ENCODE measurements around the gene TIAM1. TPM values are rescaled to one million over a fixed set of nuclear protein-coding genes. Genes with fewer than 3 reads are reported as not detected.

TIAM1 gene
- polyA plus RNA-seq, 4 donors, result 12.4 to 18.6 (median 16.4) TPM

DNA sequence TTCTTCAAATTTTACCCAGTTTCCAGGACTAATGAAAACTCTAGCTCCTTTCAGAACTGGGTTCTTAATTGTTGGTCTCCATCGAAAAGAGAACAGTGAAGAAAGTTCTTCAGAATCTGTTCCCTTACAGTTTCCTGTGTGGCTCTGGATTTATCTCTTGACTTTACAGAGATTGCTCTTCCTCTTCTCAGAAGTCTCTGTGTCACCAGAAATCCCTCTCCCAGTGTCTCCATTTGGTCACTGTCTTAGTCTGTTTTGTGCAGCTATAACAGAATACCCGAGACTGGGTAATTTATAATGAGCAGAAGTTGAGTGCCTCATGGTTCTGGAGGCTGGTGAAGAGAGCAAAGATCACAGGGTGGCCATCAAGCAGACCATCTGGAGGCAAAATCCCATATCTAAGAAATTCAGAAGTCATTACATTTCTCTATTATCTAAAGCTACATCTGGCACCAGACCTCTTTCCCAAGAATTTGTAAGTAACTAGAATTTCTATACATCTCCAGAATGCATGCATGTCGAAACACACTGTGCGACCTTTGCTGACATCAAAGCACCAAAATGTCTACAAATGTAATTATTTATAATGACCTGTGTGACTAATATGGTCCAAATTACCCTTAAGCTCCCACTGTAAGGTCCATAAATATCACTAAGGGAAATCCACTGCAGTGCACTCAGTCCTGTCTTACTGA is 240.3 kb downstream of the TIAM1 start:
- DNase-seq (ENCODE audit: low read depth in 4 of 4, low spot score in 3 of 4), result no peak

DNA sequence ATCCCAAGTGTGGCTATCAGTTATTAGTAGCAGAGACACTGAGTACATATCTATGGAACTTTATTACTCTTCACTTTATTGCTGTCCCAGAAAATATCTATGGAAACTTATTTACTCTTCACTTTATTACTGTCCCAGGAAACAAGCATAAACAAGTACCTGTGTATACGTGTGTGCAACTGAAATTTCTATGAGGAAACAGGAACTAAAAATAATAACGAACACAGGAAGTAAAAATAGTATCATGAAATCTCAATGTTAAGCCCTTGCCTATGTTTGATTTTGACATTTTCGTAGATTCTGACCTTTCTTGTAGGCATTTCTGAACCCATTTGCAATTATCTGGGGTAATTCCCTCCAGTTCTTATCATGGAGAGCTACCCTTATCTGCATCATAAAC is 240.9 kb downstream of the TIAM1 start:
- no peak for DNase-seq (ENCODE audit: low read depth in 4 of 4, low spot score in 3 of 4)

DNA sequence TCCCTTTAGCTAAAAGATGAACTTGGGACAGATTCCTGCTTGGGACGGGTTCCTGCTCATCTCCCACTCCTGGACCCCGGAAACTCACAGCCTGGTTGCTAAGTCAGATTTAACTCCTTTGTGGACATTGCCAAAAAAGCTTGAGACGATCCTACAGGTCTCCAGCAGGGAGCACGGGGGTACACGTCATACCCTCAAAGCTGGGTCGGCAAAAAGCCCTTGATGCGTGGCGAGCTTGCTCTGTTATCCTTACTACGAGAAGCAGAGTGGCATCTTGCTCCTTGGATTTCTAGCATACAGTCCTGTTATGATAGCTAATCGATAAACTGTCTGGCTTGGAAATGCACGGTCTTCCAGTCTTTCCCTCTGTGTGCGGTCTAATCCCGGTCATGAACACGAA is 244.9 kb downstream of the TIAM1 start:
- DNase-seq (ENCODE audit: low read depth in 4 of 4, low spot score in 3 of 4), result no peak

DNA sequence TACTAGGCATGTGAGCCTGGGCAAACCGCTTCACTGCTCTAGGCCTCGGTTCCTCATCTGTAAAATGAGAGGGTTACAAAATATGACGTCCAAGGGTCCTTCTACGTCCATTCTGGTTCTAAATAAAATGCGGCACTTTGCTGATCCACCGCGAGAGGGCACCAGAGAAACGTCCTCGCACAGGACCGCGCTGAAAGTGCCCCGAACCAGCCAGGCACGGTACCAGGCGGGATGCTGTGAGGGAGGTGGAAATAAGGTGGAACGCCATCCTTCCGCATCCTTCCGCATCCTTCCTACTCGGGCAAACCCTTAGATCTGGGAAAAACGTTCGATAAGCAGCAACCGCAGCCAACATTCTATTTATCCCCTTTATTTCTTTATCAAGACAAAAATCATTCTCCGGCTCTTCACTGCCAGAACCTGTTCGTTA is 245.5 kb downstream of the TIAM1 start:
- DNase-seq (ENCODE audit: low read depth in 4 of 4, low spot score in 3 of 4), result peak; percentile 16 to 58 (median 17)

DNA sequence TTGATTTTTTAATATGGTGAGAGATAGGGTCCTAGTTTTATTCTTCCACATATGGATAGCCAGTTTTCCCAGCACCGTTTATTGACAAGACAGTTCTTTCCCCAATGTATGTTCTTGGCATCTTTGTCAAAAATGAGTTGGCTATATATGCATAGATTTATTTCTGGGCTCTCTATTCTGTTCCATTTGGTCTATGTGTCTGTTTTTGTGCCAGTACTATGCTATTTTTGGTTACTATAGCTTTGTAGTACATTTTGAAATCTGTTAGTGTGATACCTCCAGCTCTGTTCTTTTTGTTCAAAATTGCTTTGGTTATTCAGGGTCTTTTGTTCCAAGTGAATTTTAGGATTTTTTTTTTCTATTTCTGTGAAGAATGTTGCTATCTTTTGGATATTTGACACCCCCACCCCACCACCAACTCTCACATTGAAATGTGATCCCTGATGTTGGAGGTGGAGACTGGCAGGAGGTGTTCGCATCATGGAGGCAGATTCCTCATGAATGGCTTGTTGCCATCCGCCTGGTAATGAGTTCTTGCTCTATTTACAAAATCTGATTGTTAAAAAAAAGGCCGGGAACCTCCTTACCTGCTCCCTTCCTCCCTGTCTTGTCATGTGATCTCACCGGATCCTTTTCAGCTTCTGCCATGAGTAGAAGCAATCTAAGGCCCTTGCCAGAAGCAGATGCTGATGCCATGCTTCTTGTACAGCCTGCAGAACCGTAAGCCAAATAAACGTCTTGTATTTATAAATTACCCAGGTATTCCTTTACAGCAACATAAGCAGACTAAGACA is 251.0 kb downstream of the TIAM1 start:
- no peak for DNase-seq (ENCODE audit: low read depth in 4 of 4, low spot score in 3 of 4)

DNA sequence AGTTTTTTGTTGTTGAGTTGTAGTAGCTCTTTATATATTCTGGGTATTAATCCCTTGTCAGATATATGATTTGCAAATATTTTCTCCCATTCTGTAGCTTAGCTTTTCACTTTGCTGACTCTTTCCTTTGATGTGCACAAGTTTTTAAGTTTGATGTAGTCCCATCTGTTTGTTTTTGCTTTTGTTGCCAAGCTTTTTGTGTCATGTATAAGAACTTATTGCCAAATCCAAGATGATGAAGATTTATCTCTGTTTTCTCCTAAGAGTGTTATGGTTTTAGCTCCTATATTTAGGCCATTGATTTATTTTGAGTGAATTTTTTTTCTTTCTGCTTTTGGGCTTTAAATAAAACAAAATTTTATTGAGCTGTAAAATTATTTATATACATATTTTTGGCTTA is 253.7 kb downstream of the TIAM1 start:
- DNase-seq (ENCODE audit: low read depth in 4 of 4, low spot score in 3 of 4), result no peak

DNA sequence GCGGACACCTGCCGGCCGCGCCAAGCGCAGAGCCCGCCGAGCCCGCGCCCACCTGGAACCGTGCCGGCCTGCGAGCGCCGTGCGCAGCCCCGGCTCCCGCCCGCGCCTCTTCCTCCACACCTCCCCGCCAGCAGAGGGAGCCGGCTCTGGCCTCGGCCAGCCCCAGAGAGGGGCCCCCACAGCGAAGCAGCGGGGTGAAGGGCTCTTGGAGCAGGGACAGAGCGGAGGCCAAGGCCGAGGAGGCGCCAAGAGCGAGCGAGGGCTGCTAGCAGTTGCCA is 255.6 kb downstream of the TIAM1 start:
- DNase-seq (ENCODE audit: low read depth in 4 of 4, low spot score in 3 of 4), result no peak

DNA sequence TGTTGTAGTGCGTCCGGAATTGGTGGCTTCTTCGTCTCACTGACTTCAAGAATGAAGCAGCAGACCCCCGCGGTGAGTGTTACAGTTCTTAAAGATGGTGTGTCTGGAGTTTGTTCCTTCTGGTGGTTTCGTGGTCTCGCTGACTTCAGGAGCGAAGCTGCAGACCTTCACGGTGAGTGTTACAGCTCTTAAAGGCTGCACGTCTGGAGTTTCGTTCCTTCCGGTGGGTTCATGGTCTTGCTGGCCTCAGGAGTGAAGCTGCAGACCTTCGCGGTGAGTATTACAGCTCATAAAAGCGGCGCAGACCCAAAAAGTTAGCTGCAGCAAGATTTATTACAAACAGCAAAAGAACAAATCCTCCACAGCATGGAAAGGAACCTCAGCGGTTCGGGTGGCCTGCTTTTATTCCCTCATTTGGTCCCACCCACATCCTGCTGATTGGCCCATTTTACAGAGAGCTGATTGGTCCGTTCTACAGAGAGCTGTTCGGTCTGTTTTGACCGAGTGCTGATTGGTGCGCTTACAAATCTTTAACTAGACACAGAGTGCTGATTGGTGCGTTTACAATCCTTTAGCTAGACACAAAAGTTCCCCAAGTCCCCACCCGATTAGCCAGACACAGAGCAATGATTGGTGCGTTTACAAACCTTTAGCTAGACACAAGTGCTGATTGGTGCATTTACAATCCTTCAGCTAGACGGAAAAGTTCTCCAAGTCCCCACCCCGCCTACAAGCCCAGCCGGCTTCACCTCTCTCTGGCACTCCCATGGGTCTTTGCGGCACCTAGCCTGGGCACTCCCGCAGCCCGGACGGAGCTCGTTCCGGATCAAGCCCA is 256.2 kb downstream of the TIAM1 start:
- DNase-seq (ENCODE audit: low read depth in 4 of 4, low spot score in 3 of 4), result no peak

DNA sequence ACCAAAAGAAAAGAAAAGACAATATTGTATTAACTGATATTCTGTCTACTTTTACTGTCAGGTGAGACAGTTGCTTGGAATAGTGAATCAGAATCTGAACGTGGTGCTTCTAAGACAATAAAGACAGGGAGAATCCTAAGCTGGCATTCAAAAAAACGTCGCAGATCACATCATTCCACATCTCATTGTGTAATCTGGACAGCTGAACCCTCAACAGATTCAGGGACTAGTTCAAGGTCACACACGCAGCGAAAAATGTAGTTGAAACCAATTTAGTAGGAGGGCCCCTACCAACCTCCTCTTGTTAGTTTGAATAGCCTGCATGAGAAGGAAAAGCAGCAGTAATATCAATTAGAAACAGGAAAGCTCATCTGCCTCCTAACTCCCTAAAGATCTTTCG is 259.4 kb downstream of the TIAM1 start:
- DNase-seq (ENCODE audit: low read depth in 4 of 4, low spot score in 3 of 4), result no peak

DNA sequence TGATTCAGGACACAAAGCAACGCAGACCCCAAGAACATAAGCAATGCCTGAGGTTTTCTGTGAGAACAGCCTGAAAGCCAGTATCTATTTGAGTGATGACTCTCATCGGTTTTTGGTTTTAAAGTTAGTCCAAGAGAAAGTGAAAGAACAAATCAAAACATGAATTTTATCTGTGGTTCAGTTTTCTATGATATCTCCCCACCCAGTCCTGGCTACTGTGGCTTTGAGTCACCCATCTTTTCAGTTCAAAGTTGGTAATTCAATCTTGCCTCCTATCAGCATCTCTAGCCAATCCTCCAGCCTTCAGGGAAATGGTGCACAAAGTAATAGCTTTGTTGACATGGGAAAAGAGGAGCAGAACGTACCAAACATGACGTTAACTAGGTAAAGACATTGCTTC is 265.3 kb downstream of the TIAM1 start:
- DNase-seq (ENCODE audit: low read depth in 4 of 4, low spot score in 3 of 4), result no peak

DNA sequence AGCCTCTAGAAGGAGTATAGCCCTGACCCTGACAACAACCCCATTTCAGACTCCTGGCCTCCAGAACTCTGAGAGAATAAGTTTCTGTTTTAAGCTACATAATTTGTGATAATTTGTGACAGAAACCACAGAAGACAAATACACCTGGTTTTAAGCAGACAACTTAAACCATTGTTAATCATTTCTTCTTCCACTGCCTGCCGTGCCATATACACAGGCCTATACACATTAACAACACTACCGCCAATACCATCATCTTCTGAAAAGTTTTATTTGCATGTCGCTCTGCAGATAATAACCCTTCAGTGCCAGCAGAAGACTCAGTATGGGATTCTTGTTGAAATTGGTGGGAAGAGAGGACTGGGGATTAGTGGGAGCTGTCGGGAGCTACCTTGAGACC is 265.8 kb downstream of the TIAM1 start:
- DNase-seq (ENCODE audit: low read depth in 4 of 4, low spot score in 3 of 4), result no peak

DNA sequence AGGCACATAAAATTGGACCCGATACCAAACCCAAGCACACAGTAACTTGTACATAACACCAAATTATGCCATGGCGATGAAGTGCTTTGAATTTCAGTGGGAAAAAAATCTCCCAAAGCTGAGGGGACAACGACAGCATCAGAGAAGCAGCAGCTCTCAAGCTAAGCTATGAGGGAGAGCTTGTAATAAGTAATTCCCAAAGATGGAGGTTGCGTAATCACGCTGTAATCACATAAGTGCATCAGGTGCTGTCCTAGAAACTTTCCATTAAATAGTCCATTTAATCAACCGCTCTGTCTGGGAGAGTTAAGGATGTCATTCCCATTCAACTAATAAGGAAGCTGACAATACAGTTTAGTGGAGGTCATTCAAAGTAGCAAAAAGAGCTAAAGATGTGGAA is 268.2 kb downstream of the TIAM1 start:
- no peak for DNase-seq (ENCODE audit: low read depth in 4 of 4, low spot score in 3 of 4)

DNA sequence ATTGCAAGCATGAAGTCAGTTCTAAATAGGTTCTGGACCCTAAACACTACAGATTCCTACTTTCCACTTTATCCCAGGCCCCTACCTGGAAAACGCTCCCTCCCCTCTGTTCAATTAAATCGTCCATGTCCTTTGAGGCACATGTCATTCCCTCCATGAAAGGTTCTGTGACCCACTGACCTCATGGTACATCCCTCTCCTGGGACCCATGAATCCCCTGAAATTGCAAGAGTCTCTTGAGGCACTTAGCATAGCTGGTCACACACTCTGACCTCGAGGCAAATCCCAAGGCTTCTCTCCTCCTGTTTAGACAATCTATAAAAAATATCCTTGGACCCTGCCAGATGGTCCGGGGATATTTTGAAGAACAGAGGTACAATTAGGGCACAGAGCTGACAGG is 271.5 kb downstream of the TIAM1 start:
- no peak for DNase-seq (ENCODE audit: low read depth in 4 of 4, low spot score in 3 of 4)
